SH-SY5Y (cell line): Measurements from ENCODE around the gene TLE3.

Experiments used
- GATA2 ChIP-seq: IDR thresholded peaks from 2 replicates; pipeline ENCODE4 v1.6.1; 2011; ENCODE audit warnings: mild to moderate bottlenecking, low read depth, low read length
- GATA3 ChIP-seq: IDR thresholded peaks from 2 replicates; pipeline ENCODE4 v1.6.1; 2011; ENCODE audit warnings: low read depth, mild to moderate bottlenecking, low read length, moderate library complexity

DNA sequence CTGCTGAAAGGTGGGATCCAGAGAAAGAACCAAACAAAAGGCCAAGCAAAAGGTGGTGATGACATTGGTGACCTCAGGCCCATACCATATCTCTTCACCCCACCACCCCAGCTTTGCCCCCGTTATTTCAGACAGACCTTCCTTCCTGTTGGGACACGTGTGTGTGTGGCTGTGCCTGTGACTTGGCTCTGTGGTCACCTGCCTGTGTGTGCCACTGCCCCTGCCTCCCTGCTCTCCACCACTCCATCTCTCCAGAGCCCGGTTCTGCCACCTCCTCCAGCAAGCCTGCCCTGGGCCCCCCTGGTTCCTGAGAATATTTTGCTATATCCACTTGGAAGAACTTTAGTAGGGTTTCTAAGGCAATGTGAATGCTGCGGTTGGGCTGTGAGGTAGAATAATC, 28.6 kb upstream of the TLE3 start:
- TF ChIP-seq GATA3, result no peak
- no peak for TF ChIP-seq GATA2
